HepG2 (cell line): Measurements from ENCODE around the gene CLEC16A. TPM values are rescaled to one million over a fixed set of nuclear protein-coding genes. Genes with fewer than 3 reads are reported as not detected.

Experiments
- BRD4 ChIP-seq: sonication (generic); formaldehyde crosslinking; IDR thresholded peaks from 2 replicates; pipeline ENCODE4 v1.4.0; 2020; ENCODE audit warnings: missing genetic modification reagents
- FOXJ3 ChIP-seq: sonication (generic); formaldehyde crosslinking; IDR thresholded peaks from 2 replicates; pipeline ENCODE4 v1.4.0; 2020; ENCODE audit warnings: missing genetic modification reagents, mild to moderate bottlenecking, borderline replicate concordance
- HNF1B ChIP-seq: sonication (generic); formaldehyde crosslinking; IDR thresholded peaks from 2 replicates; pipeline ENCODE4 v1.5.1; 2020; ENCODE audit warnings: mild to moderate bottlenecking, moderate library complexity, missing genetic modification reagents
- SOX13 ChIP-seq, 3 experiments: fragments of 450-650 bp in 1 of 3; sonication (generic) in 1 of 3; formaldehyde crosslinking in 1 of 3; IDR thresholded peaks in 2 of 3; conservative IDR thresholded peaks in 1 of 3; 2 replicates each; pipeline versions ENCODE4 v1.5.0 to v1.6.1; 2016 to 2020; ENCODE audit warnings: antibody characterized with exemption in 1 of 3, mild to moderate bottlenecking in 1 of 3, missing compliant biosample characterization in 1 of 3, missing genetic modification reagents in 1 of 3, moderate library complexity in 1 of 3
- ZBTB4 ChIP-seq: sonication (generic); formaldehyde crosslinking; IDR thresholded peaks from 2 replicates; pipeline ENCODE4 v1.4.0; 2020; ENCODE audit warnings: missing genetic modification reagents, mild to moderate bottlenecking, borderline replicate concordance
- ZEB1 ChIP-seq: IDR thresholded peaks from 2 replicates; pipeline ENCODE4 v1.6.1; 2012; ENCODE audit warnings: mild to moderate bottlenecking, low read depth, inconsistent platforms; ENCODE audit not compliant: insufficient replicate concordance
- ZNF558 ChIP-seq: sonication (generic); formaldehyde crosslinking; IDR thresholded peaks from 2 replicates; pipeline ENCODE4 v1.9.0; 2022; ENCODE audit warnings: mild to moderate bottlenecking, missing genetic modification reagents, borderline replicate concordance
- polyA plus RNA-seq, 8 experiments: library from polyadenylated mRNA; depleted of rRNA in 3 of 8; stranded (reverse) in 7 of 8; unstranded in 1 of 8; fragments of >200 nt; fragmentation: Illumina TruSeq in 4 of 8; extraction: Trizol in 4 of 8; gene quantifications; 2 replicates each; pipeline versions ENCODE4 v1.2.1 to v1.2.3, GENCODE V29; 2011 to 2016; ENCODE audit warnings: low read depth in 4 of 8, missing spikeins in 1 of 8, mixed read lengths in 1 of 8; ENCODE audit not compliant: insufficient read depth in 1 of 8
- total RNA-seq, 5 experiments: library from RNA; depleted of rRNA; stranded (reverse); fragments of >200 nt; fragmentation: Illumina TruSeq; extraction: Trizol; gene quantifications; 2 replicates each; pipeline ENCODE4 v1.2.3, GENCODE V29; 2016; ENCODE audit warnings: low read depth in 1 of 5
- TF ChIP-seq, protein P1 (sequence below): sonication (generic); formaldehyde crosslinking; IDR thresholded peaks from 2 replicates; pipeline ENCODE4 v1.4.0; 2020; ENCODE audit warnings: mild to moderate bottlenecking, missing genetic modification reagents, borderline replicate concordance
- TF ChIP-seq, protein P2 (sequence below): sonication (generic); formaldehyde crosslinking; IDR thresholded peaks from 2 replicates; pipeline ENCODE4 v1.5.0; 2020; ENCODE audit warnings: mild to moderate bottlenecking, missing genetic modification reagents, moderate library complexity

Gene CLEC16A
- total and polyA plus RNA-seq, 2 of the 13 experiments (the other 11 are each of a cell fraction or from before 2014, with no cell fraction given), result 8.5 to 10.3 TPM

DNA sequence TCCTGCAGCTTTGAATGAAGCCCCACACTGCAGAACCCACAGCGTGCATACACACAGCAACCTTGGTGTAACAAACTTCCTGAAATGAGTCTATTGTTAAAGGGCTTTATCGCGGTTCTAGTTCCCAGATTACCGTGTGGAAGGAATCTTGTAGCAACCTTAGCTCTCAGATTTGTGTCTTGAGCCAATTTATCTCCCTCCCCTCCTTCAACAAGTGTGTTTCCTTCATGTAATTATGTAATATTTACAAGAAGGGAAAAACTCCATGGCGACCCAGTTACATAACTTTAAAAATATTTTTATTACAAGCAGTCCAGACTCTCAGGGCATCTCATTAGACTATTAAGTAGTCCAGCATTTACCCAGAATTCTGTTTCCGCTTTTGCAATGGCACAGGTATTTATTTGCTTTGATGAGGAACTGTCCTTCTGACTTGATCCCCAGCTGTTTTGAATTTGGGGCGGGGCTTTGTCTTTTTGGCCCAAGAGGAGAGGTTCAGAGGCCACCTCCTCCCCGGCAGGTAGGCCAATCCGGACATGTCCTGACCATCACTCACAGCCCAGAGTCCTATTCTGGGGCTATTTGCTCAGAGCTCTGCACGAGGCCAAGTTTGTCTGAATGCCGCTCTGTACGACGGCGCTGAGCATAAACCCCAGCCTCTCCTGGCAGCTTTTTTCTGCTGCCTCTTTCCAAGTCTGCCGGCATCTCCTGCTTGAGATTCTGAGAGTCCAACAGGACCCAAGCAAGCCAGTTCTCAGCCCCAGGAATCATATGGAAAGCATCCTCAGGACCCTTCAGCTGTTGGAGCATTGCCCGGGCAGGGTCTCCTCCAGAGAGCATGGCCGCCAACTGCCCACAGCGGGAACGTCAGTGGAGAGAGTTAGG is 35.6 kb downstream of the CLEC16A start (continued):
- TF ChIP-seq, protein P1, sequence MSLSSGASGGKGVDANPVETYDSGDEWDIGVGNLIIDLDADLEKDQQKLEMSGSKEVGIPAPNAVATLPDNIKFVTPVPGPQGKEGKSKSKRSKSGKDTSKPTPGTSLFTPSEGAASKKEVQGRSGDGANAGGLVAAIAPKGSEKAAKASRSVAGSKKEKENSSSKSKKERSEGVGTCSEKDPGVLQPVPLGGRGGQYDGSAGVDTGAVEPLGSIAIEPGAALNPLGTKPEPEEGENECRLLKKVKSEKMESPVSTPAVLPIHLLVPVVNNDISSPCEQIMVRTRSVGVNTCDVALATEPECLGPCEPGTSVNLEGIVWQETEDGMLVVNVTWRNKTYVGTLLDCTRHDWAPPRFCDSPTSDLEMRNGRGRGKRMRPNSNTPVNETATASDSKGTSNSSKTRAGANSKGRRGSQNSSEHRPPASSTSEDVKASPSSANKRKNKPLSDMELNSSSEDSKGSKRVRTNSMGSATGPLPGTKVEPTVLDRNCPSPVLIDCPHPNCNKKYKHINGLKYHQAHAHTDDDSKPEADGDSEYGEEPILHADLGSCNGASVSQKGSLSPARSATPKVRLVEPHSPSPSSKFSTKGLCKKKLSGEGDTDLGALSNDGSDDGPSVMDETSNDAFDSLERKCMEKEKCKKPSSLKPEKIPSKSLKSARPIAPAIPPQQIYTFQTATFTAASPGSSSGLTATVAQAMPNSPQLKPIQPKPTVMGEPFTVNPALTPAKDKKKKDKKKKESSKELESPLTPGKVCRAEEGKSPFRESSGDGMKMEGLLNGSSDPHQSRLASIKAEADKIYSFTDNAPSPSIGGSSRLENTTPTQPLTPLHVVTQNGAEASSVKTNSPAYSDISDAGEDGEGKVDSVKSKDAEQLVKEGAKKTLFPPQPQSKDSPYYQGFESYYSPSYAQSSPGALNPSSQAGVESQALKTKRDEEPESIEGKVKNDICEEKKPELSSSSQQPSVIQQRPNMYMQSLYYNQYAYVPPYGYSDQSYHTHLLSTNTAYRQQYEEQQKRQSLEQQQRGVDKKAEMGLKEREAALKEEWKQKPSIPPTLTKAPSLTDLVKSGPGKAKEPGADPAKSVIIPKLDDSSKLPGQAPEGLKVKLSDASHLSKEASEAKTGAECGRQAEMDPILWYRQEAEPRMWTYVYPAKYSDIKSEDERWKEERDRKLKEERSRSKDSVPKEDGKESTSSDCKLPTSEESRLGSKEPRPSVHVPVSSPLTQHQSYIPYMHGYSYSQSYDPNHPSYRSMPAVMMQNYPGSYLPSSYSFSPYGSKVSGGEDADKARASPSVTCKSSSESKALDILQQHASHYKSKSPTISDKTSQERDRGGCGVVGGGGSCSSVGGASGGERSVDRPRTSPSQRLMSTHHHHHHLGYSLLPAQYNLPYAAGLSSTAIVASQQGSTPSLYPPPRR, result no peak
- no peak for TF ChIP-seq ZNF558 (CRISPR knock-in tag)
- TF ChIP-seq SOX13 (IDR thresholded peaks at IDR 0.05), result no peak
- TF ChIP-seq SOX13 (CRISPR knock-in tag; conservative IDR thresholded peaks at IDR 0.05 in 1 of 2, IDR thresholded peaks at IDR 0.05 in 1 of 2), result peak in 1 of 2 experiments; percentile 6; a peak in 1 of 4 replicates
- TF ChIP-seq ZEB1, result peak; percentile 64
- TF ChIP-seq BRD4 (CRISPR knock-in tag), result no peak
- TF ChIP-seq ZBTB4 (CRISPR knock-in tag), result peak; percentile 88; the same call in 1 of the 2 replicates
- 0 out of 2 replicates have a peak, but pooled peaks have one; percentile 16 for TF ChIP-seq FOXJ3 (CRISPR knock-in tag)
- TF ChIP-seq, protein P2, sequence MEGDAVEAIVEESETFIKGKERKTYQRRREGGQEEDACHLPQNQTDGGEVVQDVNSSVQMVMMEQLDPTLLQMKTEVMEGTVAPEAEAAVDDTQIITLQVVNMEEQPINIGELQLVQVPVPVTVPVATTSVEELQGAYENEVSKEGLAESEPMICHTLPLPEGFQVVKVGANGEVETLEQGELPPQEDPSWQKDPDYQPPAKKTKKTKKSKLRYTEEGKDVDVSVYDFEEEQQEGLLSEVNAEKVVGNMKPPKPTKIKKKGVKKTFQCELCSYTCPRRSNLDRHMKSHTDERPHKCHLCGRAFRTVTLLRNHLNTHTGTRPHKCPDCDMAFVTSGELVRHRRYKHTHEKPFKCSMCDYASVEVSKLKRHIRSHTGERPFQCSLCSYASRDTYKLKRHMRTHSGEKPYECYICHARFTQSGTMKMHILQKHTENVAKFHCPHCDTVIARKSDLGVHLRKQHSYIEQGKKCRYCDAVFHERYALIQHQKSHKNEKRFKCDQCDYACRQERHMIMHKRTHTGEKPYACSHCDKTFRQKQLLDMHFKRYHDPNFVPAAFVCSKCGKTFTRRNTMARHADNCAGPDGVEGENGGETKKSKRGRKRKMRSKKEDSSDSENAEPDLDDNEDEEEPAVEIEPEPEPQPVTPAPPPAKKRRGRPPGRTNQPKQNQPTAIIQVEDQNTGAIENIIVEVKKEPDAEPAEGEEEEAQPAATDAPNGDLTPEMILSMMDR (CRISPR knock-in tag), result 0 out of 2 replicates have a peak, but pooled peaks have one; percentile 4
- TF ChIP-seq HNF1B, result no peak
